Activated CD8-positive, alpha-beta memory T cell treated with anti-CD3 and anti-CD28 coated beads for 24 hours (primary cell): ENCODE measurements around the gene CD247.
A peak's percentile ranks its signal among the peaks of the same experiment; 100 is the strongest.

ENCODE experiments used
- DNase-seq: peaks from one replicate; pipeline ENCODE4 v3.0.0-alpha.2; 2020

The CD247 gene

DNA sequence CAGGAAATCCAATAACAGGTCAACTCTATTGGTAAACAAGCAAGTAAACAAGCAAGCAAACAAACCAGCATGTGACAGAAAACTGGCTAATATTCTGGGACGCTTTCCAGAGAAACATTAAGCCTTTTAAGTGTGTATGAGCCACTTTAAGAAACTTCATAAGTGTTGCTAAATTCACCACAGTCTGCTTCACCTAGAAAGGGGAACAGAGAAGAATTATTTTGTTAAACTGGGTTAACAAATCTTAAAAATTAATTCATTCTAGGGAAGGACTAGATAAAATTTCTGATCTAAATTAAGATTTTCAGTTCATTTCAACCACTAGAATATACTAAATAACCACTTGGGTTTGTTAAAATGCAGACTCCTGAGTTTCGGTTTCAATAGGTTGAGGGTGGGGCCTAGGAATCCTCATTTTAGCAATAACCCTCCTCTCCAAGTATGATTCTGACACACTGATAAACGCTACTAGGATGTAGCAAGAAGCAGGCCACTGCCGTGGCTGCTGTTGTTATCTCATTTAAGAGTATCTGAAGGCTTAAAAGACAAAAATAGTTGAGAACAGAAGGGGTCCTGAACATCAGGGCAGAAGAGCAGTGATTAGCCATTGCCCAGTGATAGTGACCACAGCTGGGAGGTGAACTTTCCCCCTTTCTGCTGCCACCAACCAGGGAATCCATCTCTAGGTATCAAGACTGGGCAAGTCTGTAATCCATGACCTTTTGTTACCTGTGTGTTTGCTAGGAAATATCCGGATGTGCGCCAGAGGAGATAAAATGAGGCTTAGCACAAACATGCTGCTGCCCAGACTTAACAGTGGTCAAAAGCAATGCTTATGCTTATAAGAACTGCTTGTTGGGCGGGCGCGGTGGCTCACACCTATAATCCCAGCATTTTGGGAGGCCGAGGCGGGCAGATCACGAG, 24.0 kb upstream of the CD247 start:
- no peak for DNase-seq

GRCh38 chr1:167541610-167542009, 23.3 kb upstream of the CD247 start:
- DNase-seq = no peak

GRCh38 chr1:167541003-167541402, 22.7 kb upstream of the CD247 start:
- DNase-seq = no peak

GRCh38 chr1:167538657-167539056, 20.3 kb upstream of the CD247 start:
- no peak for DNase-seq

DNA sequence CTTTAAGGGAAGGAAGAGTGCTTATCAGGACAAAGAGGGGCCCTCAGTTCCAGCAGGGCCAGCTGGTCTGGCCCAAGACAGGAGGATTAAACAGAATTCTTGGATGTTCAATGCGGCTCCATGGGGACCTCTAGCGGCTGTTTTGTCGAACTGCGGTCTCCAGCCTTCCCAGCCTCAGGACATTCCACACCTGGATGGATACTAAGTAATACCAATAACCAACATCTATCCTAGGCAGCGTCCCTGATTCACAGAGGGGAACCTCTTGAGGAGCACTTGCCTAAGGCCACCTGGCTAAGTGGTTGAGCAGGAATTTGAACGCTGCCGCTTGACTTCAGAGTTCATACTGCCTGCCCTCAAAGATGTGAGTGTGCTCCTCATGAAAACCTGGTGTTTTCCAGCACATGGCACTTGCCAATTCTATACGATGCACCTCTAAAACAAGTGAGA, 15.5 kb upstream of the CD247 start:
- peak; percentile 88 for DNase-seq

DNA sequence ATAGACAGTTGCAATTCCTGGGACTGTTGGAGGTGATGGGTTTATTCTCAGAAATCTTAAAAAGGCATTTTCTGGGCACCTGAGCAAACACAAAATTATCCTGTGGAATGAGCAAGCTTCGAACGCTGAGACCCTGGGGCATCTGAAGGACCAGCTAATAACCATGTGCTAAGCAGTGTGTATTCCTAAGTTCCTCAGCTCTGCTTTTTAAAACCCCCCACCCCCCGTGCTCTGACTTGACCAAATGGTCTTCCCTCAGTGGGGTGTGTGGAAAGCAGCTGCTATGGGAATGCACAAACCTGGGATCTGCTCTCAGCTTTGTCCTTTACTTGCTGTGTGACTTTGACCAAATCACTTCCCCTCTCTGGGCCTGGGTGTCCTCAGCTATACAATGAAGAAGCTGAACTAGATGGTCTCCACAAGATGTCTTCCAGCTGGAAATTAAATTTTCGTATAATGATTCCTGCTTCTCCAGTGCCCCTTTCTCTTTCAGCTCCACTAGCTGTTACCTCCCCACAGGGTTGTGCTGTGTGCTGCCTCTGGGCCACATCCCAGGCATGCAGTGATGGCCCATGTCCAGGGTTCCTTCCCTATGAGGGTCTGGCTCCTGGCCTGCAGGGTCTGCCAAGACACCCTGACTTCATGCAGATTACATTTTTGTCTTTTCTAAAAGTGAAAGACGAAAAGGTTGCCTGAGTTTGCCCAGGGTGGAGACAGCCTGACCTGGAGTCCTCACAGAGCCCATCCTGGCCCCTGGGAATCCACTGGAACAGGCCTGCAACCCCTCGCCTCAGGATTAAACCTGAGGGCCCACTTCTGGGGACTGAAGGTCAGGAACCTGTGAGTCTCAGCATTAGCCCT, 14.9 kb upstream of the CD247 start:
- DNase-seq = no peak

GRCh38 chr1:167532375-167532774, 14.0 kb upstream of the CD247 start:
- no peak for DNase-seq

- peak; percentile 28 for DNase-seq
These were observed 11.6 kb upstream of the CD247 start for GRCh38 chr1:167529829-167530474.

- DNase-seq = peak; percentile 0
These were observed 9.9 kb upstream of the CD247 start for GRCh38 chr1:167528057-167528728.

- peak; percentile 41 for DNase-seq
These were observed 8.5 kb upstream of the CD247 start for GRCh38 chr1:167526667-167527383.

DNA sequence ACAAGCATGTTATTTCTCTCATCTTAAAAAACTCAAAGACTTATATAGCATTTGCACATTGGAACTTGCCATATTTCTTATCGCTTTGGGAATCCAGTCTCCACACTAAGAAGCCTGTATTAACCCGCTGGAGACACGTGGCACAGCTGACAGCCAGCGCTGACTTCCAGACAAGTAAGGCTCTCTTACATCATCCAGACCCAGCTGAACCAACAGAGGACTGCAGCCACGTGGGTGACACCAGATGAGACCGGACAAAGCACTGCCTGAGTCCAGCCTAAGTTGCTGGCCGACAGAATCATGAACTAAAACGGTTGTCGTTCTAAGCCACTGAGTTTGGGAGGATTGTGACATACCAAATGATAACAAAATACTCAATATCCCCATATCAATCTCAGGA, 6.3 kb upstream of the CD247 start:
- DNase-seq = peak; percentile 40

DNA sequence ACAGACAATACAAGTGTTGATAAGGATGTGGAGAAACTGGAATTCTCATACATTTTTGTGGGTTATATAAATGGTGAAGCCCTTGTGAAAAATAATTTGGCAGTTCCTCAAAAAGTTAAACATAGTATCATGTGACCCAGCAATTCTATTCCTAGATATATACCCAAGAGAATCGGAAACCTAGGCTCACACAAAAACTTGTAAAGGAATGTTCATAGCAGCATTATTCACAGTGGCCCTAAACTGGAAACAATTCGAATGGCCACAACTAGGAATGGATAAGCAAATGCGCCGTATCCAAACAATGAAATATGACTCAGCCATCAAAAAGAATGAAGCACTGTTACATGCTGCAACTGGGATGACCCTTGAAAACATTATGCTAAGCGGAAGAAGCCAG, 3.9 kb upstream of the CD247 start:
- DNase-seq = no peak

DNA sequence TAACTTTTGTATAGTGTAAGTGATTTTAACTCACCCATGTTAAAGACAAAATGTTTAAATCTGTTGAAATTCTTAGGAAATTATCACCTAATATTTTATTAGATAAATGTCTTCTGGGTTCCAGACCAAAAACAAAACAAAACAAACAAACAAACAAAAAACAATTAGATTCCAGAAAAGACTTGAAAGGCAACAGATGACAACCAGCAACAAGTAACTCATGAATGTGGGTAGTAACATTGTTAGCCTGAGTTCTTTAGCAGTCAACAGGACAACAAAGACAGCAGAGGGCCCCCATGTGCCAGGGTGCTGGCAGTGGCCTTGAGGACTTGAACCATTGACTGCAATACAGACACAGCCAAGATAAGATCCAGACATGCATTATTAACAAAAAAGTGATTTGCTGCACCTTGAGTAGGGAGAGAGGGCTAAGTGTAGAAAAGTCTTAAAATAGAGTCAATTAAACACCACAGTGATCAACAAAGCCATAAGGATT, 2.4 kb upstream of the CD247 start:
- DNase-seq = peak; percentile 43

GRCh38 chr1:167517535-167518330, 596 bp downstream of the CD247 start:
- DNase-seq = peak; percentile 94

- peak; percentile 84 for DNase-seq
These were observed 1.6 kb downstream of the CD247 start for GRCh38 chr1:167516404-167517388.

- peak; percentile 64 for DNase-seq
These were observed 2.4 kb downstream of the CD247 start for GRCh38 chr1:167515893-167516321.

DNA sequence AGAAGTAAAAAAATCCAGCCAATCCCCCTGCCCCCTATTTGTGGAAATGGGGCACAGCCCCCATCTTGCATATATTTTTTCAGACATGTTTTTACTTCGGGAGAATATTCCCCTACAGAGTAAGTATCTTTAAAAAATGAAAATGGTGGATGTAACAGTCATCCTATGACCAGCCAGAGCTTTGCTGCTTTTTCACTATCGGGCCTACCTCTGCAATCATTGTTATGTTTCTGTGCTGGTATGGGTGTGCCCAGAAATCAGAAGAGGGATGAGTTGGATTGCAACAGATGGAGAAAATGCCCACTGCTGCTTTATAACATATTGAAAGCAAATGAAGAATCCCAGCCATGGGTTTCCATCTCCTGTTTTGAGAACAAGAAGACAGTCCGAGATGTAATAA, 2.9 kb downstream of the CD247 start:
- peak; percentile 56 for DNase-seq

- peak; percentile 59 for DNase-seq
These were observed 4.0 kb downstream of the CD247 start for GRCh38 chr1:167514288-167514687.

DNA sequence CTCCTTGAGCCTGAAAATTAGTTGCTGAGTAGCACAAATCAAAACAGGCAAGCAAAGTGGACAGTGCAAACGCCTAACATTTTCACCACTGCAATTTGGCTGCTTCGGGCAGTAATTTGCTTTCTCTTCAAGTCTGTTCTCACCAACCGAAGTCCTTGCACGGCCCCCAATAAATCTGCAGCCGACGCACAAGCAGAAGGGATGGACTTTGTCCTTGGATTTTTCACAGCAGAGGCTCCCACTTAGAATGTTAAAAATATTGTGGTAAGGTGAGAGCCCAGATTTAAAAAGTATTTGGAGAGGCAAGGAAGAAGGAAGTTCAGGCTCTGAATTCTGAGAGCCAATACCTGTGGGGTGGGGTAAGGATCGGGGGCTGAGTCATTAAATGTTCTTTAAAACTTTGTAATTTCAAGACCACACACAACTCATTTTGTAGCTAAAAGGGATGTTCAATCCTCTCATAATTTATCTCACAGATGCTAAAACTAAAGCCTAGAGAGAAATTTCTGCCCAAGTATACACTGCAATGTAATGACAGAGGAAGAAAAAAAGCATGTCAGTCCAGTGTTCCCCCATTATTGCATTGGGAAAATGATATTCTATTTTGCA, 6.2 kb downstream of the CD247 start:
- DNase-seq = peak; percentile 57
